H1 (cell line): ENCODE measurements around the gene MESD. TPM values are rescaled to one million over a fixed set of nuclear protein-coding genes. Genes with fewer than 3 reads are reported as not detected.

Source experiments
- BRCA1 ChIP-seq: IDR thresholded peaks from 2 replicates; pipeline ENCODE4 v1.6.1; 2012; ENCODE audit warnings: low read depth, low read length, improper control_type of control experiment
- CEBPB ChIP-seq: IDR thresholded peaks from 2 replicates; pipeline ENCODE4 v1.6.1; 2012; ENCODE audit warnings: low read depth, low read length
- GTF2F1 ChIP-seq: IDR thresholded peaks from 2 replicates; pipeline ENCODE4 v1.6.1; 2012; ENCODE audit warnings: low read depth, low read length, improper control_type of control experiment, borderline replicate concordance
- HDAC2 ChIP-seq, 2 experiments: fragments of 300-600 bp in 1 of 2; sonication (generic) in 1 of 2; IDR thresholded peaks; 2 replicates each; pipeline ENCODE4 v1.6.1; 2011 to 2012; ENCODE audit warnings: low read depth in 2 of 2, low read length in 2 of 2, mild to moderate bottlenecking in 2 of 2, moderate library complexity in 2 of 2, borderline replicate concordance in 1 of 2, inconsistent platforms in 1 of 2
- JUN ChIP-seq: IDR thresholded peaks from 2 replicates; pipeline ENCODE4 v1.6.1; 2011; ENCODE audit warnings: low read depth, mild to moderate bottlenecking, improper control_type of control experiment, low read length
- KDM1A ChIP-seq: fragments of 200-600, 300-600 bp; sonication (generic); IDR thresholded peaks from 2 replicates; pipeline ENCODE4 v1.7.1; 2016; ENCODE audit warnings: mild to moderate bottlenecking, low read length, borderline replicate concordance
- MAFK ChIP-seq: IDR thresholded peaks from 2 replicates; pipeline ENCODE4 v1.6.1; 2012; ENCODE audit warnings: low read depth, mild to moderate bottlenecking, improper control_type of control experiment, low read length
- POLR2AphosphoS5 ChIP-seq: IDR thresholded peaks from 2 replicates; pipeline ENCODE4 v1.6.1; 2011; ENCODE audit warnings: low read depth, low read length
- TBP ChIP-seq: IDR thresholded peaks from 2 replicates; pipeline ENCODE4 v1.6.1; 2011; ENCODE audit warnings: low read depth, low read length, improper control_type of control experiment
- USF2 ChIP-seq: IDR thresholded peaks from 2 replicates; pipeline ENCODE4 v1.6.1; 2011; ENCODE audit warnings: low read length, improper control_type of control experiment
- polyA plus RNA-seq, 7 experiments: library from polyadenylated mRNA; depleted of rRNA in 3 of 7; stranded (reverse) in 5 of 7; unstranded in 2 of 7; fragments of >200 nt in 5 of 7; fragments of 200-250 nt in 2 of 7; gene quantifications; 1 replicate in 5 of 7; 2 replicates in 1 of 7; 4 replicates in 1 of 7; pipeline versions ENCODE4 v1.2.1 to v1.2.3, GENCODE V29; 2011 to 2013; ENCODE audit warnings: missing spikeins in 2 of 7, mixed read lengths in 2 of 7
- total RNA-seq: library from RNA; stranded (reverse); fragmentation: NEBNext Ultra II Directional; extraction: Animal tissue kit (Norgen Biotek cat#: 25700); gene quantifications from 2 replicates; pipeline ENCODE4 v1.2.1, GENCODE V29; 2021

Gene MESD
- total and polyA plus RNA-seq, 2 of the 8 experiments (the other 6 are each of a cell fraction or from before 2014, with no cell fraction given): 11.0 to 28.3 TPM

- TF ChIP-seq HDAC2 (IDR thresholded peaks at IDR 0.05; ENCODE audit: borderline replicate concordance in 1 of 2, low read depth in 2 of 2, low read length in 2 of 2): no peak; a peak in 1 of 4 replicates
- TF ChIP-seq GTF2F1: no peak
- no peak for TF ChIP-seq BRCA1
- TF ChIP-seq POLR2AphosphoS5: peak; percentile 98
- TF ChIP-seq MAFK: no peak
- no peak for TF ChIP-seq JUN
- peak; percentile 84 for TF ChIP-seq TBP
- TF ChIP-seq CEBPB: no peak
- TF ChIP-seq KDM1A: no peak
- no peak for TF ChIP-seq USF2
Measured at GRCh38 chr15:80989518-80990478, at the start of gene MESD (continued).
